Sigmoid colon (tissue), 4 donors: ENCODE results near the gene EXOC6B.

ENCODE experiments used
- EP300 ChIP-seq, 4 donors: sonication (generic); formaldehyde crosslinking; IDR thresholded peaks; one replicate each; pipeline ENCODE4 v1.6.1; 2017; ENCODE audit warnings: antibody characterized with exemption in 4 of 4
- POLR2A ChIP-seq, 2 donors: fragments of 450-650 bp; IDR thresholded peaks; one replicate each; pipeline ENCODE4 v1.6.1; 2016; ENCODE audit warnings: antibody characterized with exemption in 2 of 2, mild to moderate bottlenecking in 2 of 2, moderate library complexity in 2 of 2
- TF ChIP-seq, protein P1 (sequence below), 4 experiments: fragments of 450-650 bp in 3 of 4; fragments of 200-600 bp in 1 of 4; IDR thresholded peaks; one replicate each; pipeline ENCODE4 v1.5.1; 2016 to 2019; ENCODE audit warnings: antibody characterized with exemption in 4 of 4, mild to moderate bottlenecking in 3 of 4, moderate library complexity in 2 of 4

- TF ChIP-seq, protein P1, sequence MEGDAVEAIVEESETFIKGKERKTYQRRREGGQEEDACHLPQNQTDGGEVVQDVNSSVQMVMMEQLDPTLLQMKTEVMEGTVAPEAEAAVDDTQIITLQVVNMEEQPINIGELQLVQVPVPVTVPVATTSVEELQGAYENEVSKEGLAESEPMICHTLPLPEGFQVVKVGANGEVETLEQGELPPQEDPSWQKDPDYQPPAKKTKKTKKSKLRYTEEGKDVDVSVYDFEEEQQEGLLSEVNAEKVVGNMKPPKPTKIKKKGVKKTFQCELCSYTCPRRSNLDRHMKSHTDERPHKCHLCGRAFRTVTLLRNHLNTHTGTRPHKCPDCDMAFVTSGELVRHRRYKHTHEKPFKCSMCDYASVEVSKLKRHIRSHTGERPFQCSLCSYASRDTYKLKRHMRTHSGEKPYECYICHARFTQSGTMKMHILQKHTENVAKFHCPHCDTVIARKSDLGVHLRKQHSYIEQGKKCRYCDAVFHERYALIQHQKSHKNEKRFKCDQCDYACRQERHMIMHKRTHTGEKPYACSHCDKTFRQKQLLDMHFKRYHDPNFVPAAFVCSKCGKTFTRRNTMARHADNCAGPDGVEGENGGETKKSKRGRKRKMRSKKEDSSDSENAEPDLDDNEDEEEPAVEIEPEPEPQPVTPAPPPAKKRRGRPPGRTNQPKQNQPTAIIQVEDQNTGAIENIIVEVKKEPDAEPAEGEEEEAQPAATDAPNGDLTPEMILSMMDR (IDR thresholded peaks at IDR 0.05), result no peak
- no peak for TF ChIP-seq POLR2A (IDR thresholded peaks at IDR 0.05)
- no peak for TF ChIP-seq EP300 (IDR thresholded peaks at IDR 0.05)
Observed at GRCh38 chr2:72716601-72717000, 109.2 kb downstream of the EXOC6B start.
